ENCODE results near the gene NAV1. TPM values are rescaled to one million over a fixed set of nuclear protein-coding genes. Genes with fewer than 3 reads are reported as not detected.

NAV1 gene
- total and polyA plus RNA-seq, 4 donors, result 1.1 to 2.0 (median 1.3) TPM

DNA sequence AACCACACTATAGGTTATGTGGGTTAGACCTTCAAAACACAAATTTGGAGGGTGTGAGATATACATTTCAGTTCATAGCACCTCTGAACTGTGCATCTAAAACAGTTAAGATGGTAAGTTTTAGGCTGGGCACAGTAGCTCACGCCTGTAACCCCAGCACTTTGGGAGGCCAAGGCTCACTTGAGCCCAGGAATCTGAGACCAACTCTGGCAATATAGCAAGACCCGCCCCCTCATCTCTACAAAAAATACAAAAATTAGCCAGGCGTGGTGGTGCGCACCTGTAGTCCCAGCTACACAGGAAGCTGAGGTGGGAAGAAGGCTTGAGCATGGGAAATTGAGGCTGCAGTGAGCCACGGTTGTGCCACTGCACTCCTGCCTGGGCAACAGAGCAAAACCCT lies 47.9 kb downstream of the NAV1 start:
- DNase-seq (ENCODE audit: low spot score), result no peak
- WGBS, result 91% methylated on average over 5 of the region's 5 CpGs

DNA sequence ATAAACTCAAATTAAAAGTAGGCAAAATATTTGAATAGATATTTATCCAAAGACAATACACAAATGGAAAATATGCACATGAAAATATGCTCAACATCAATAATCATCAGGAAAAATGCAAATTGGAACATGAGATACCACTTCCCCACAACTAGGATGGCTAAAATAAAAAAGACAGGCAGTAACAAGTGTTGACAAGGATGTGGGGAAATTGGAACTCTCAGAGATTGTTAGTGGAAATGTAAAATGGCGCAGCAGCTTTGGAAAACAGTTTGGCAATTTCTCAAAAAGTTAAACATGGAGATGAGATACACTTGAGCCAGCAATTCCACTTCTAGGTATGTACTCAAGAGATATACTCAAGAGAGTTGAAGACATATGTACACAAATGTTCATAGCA lies 48.8 kb downstream of the NAV1 start:
- H3K27me3 ChIP-seq (ENCODE audit: control insufficient read depth in 4 of 4, insufficient read depth in 4 of 4, low read length in 3 of 4), result no peaks in the 10 kb centered on the region
- H3K9ac ChIP-seq (ENCODE audit: low read depth in 1 of 2, low read length in 2 of 2), result no peak overlapping the region
- whole genome bisulfite sequencing, result 95% methylated on average over 1 of the region's 1 CpG
- H3K27ac ChIP-seq (ENCODE audit: low read depth in 1 of 2, low read length in 2 of 2), result no peak overlapping the region
- H3K36me3 ChIP-seq (ENCODE audit: control insufficient read depth in 4 of 4, insufficient read depth in 3 of 4, low read depth in 1 of 4, low read length in 3 of 4), result no peaks in the 10 kb centered on the region
- TF ChIP-seq EGR1 (IDR thresholded peaks at IDR 0.05; ENCODE audit: low read depth in 2 of 2), result no peak
- TF ChIP-seq RXRA (IDR thresholded peaks at IDR 0.05), result no peak
- no peak for TF ChIP-seq NR2F2 (IDR thresholded peaks at IDR 0.05)
- TF ChIP-seq, protein P1, sequence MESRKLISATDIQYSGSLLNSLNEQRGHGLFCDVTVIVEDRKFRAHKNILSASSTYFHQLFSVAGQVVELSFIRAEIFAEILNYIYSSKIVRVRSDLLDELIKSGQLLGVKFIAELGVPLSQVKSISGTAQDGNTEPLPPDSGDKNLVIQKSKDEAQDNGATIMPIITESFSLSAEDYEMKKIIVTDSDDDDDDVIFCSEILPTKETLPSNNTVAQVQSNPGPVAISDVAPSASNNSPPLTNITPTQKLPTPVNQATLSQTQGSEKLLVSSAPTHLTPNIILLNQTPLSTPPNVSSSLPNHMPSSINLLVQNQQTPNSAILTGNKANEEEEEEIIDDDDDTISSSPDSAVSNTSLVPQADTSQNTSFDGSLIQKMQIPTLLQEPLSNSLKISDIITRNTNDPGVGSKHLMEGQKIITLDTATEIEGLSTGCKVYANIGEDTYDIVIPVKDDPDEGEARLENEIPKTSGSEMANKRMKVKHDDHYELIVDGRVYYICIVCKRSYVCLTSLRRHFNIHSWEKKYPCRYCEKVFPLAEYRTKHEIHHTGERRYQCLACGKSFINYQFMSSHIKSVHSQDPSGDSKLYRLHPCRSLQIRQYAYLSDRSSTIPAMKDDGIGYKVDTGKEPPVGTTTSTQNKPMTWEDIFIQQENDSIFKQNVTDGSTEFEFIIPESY (IDR thresholded peaks at IDR 0.05), result no peak
- TF ChIP-seq, protein P2, sequence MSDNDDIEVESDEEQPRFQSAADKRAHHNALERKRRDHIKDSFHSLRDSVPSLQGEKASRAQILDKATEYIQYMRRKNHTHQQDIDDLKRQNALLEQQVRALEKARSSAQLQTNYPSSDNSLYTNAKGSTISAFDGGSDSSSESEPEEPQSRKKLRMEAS (IDR thresholded peaks at IDR 0.05), result no peak
- TF ChIP-seq, protein P3, sequence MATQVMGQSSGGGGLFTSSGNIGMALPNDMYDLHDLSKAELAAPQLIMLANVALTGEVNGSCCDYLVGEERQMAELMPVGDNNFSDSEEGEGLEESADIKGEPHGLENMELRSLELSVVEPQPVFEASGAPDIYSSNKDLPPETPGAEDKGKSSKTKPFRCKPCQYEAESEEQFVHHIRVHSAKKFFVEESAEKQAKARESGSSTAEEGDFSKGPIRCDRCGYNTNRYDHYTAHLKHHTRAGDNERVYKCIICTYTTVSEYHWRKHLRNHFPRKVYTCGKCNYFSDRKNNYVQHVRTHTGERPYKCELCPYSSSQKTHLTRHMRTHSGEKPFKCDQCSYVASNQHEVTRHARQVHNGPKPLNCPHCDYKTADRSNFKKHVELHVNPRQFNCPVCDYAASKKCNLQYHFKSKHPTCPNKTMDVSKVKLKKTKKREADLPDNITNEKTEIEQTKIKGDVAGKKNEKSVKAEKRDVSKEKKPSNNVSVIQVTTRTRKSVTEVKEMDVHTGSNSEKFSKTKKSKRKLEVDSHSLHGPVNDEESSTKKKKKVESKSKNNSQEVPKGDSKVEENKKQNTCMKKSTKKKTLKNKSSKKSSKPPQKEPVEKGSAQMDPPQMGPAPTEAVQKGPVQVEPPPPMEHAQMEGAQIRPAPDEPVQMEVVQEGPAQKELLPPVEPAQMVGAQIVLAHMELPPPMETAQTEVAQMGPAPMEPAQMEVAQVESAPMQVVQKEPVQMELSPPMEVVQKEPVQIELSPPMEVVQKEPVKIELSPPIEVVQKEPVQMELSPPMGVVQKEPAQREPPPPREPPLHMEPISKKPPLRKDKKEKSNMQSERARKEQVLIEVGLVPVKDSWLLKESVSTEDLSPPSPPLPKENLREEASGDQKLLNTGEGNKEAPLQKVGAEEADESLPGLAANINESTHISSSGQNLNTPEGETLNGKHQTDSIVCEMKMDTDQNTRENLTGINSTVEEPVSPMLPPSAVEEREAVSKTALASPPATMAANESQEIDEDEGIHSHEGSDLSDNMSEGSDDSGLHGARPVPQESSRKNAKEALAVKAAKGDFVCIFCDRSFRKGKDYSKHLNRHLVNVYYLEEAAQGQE (IDR thresholded peaks at IDR 0.05), result no peak
- TF ChIP-seq, protein P4, sequence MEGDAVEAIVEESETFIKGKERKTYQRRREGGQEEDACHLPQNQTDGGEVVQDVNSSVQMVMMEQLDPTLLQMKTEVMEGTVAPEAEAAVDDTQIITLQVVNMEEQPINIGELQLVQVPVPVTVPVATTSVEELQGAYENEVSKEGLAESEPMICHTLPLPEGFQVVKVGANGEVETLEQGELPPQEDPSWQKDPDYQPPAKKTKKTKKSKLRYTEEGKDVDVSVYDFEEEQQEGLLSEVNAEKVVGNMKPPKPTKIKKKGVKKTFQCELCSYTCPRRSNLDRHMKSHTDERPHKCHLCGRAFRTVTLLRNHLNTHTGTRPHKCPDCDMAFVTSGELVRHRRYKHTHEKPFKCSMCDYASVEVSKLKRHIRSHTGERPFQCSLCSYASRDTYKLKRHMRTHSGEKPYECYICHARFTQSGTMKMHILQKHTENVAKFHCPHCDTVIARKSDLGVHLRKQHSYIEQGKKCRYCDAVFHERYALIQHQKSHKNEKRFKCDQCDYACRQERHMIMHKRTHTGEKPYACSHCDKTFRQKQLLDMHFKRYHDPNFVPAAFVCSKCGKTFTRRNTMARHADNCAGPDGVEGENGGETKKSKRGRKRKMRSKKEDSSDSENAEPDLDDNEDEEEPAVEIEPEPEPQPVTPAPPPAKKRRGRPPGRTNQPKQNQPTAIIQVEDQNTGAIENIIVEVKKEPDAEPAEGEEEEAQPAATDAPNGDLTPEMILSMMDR (IDR thresholded peaks at IDR 0.05; ENCODE audit: low read depth, low read length, missing input control), result no peak
- TF ChIP-seq TAF1 (conservative IDR thresholded peaks at IDR 0.05), result no peak
- TF ChIP-seq YY1 (IDR thresholded peaks at IDR 0.05), result no peak
- no peak for TF ChIP-seq GABPA (IDR thresholded peaks at IDR 0.05 in 1 of 2, conservative IDR thresholded peaks at IDR 0.05 in 1 of 2)
- no peak for TF ChIP-seq FOXA1 (IDR thresholded peaks at IDR 0.05)
- TF ChIP-seq RAD21 (IDR thresholded peaks at IDR 0.05), result no peak
- TF ChIP-seq, protein P5, sequence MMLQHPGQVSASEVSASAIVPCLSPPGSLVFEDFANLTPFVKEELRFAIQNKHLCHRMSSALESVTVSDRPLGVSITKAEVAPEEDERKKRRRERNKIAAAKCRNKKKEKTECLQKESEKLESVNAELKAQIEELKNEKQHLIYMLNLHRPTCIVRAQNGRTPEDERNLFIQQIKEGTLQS (IDR thresholded peaks at IDR 0.05), result no peak
- no peak for TF ChIP-seq SP1 (IDR thresholded peaks at IDR 0.05)
- no peak for TF ChIP-seq HNF4A (conservative IDR thresholded peaks at IDR 0.05)
- no peaks in the 10 kb centered on the region for H3K4me1 ChIP-seq (ENCODE audit: control insufficient read depth in 4 of 4, insufficient read depth in 4 of 4, low read length in 3 of 4)
- H3K4me3 ChIP-seq (ENCODE audit: low read depth in 1 of 3, low read length in 3 of 3), result no peak overlapping the region
- no peaks in the 10 kb centered on the region for H3K9me3 ChIP-seq (ENCODE audit: control insufficient read depth in 4 of 4, low read length in 3 of 4)
- no peak for DNase-seq (ENCODE audit: low spot score)

More for the DNA sequence above, 47.9 kb downstream of the NAV1 start:
- Histone ChIP-seq H3K27me3 (ENCODE audit: control insufficient read depth in 4 of 4, insufficient read depth in 4 of 4, low read length in 3 of 4) (no peaks in the 10 kb centered on the region), H3K9ac (ENCODE audit: low read depth in 1 of 2, low read length in 2 of 2) (no peak overlapping the region), H3K4me3 (ENCODE audit: low read depth in 1 of 3, low read length in 3 of 3) (no peak overlapping the region), H3K9me3 (ENCODE audit: control insufficient read depth in 4 of 4, low read length in 3 of 4) (no peaks in the 10 kb centered on the region), H3K4me1 (ENCODE audit: control insufficient read depth in 4 of 4, insufficient read depth in 4 of 4, low read length in 3 of 4) (no peaks in the 10 kb centered on the region), H3K36me3 (ENCODE audit: control insufficient read depth in 4 of 4, insufficient read depth in 3 of 4, low read depth in 1 of 4, low read length in 3 of 4) (no peaks in the 10 kb centered on the region), H3K27ac (ENCODE audit: low read depth in 1 of 2, low read length in 2 of 2) (no peak overlapping the region)
- TF ChIP-seq GABPA (IDR thresholded peaks at IDR 0.05 in 1 of 2, conservative IDR thresholded peaks at IDR 0.05 in 1 of 2) (no peak), JUND (IDR thresholded peaks at IDR 0.05) (no peak), TAF1 (conservative IDR thresholded peaks at IDR 0.05) (no peak), RXRA (IDR thresholded peaks at IDR 0.05) (no peak), EGR1 (IDR thresholded peaks at IDR 0.05; ENCODE audit: low read depth in 2 of 2) (no peak)

Other genes with a start within 250 kb of the NAV1 start
- gene TNNT2, start 161.4 kb upstream of the NAV1 start, total RNA-seq, result under 1 TPM; 0.17 to 0.28 TPM
- gene TNNT2, start 161.4 kb upstream of the NAV1 start, polyA plus RNA-seq, result under 1 TPM in 1 of 2 donors, not detected in 1; 0.25 TPM
- gene LAD1, start 139.8 kb upstream of the NAV1 start, total RNA-seq, result 1 to 10 TPM; 3.4 to 4.6 TPM
- 10 to 100 TPM; 12.5 to 13.7 TPM for gene LAD1, start 139.8 kb upstream of the NAV1 start, polyA plus RNA-seq
- under 1 TPM in 1 of 2 donors, not detected in 1; 0.75 TPM for gene TNNI1, start 117.4 kb upstream of the NAV1 start, total RNA-seq
- under 1 TPM; 0.01 to 0.46 TPM for gene TNNI1, start 117.4 kb upstream of the NAV1 start, polyA plus RNA-seq
- 1 to 10 TPM in 1 of 2 donors, under 1 TPM in 1; 0.67 to 1.4 TPM for gene PHLDA3, start 69.9 kb upstream of the NAV1 start, total RNA-seq
- gene PHLDA3, start 69.9 kb upstream of the NAV1 start, polyA plus RNA-seq, result 1 to 10 TPM in 1 of 2 donors, under 1 TPM in 1; 0.36 to 2.2 TPM
- 10 to 100 TPM; 42.7 to 96.9 TPM for gene CSRP1, start 32.0 kb upstream of the NAV1 start, total RNA-seq
- gene CSRP1, start 32.0 kb upstream of the NAV1 start, polyA plus RNA-seq, result 10 to 100 TPM; 49.3 to 87.2 TPM